ENCODE results near the gene BOLA2. TPM values are rescaled to one million over a fixed set of nuclear protein-coding genes. Genes with fewer than 3 reads are reported as not detected.
"Not testable (repeated sequence)": the region's sequence is repeated elsewhere in the genome, so short reads cannot be mapped to it uniquely, and the experiment has no call there.

The BOLA2 gene
- 7.0 to 7.8 TPM (median 7.4 TPM) in 3 replicates for total RNA-seq

- H3K9me3 Mint-ChIP-seq; H3K4me1 Mint-ChIP-seq; H3K27me3 Mint-ChIP-seq (ENCODE audit: low read depth); H3K36me3 Mint-ChIP-seq; DNase-seq (ENCODE audit: low spot score in 2 of 2, unreplicated experiment in 2 of 2); H3K4me3 Mint-ChIP-seq; H3K27ac Mint-ChIP-seq: not testable (repeated sequence)
Observed at GRCh38 chr16:29454269-29454668, at the start of gene BOLA2, which contains the start of gene SLX1B. TSS of gene BOLA2 (minus strand) at chr16:29454351. CDS start at chr16:29454253, 98 bp downstream. TSS of gene SLX1B (plus strand) at chr16:29454533.

GRCh38 chr16:29482276-29482675, 28.1 kb upstream of the BOLA2 start:
- H3K36me3 Mint-ChIP-seq; H3K4me3 Mint-ChIP-seq; H3K27me3 Mint-ChIP-seq (ENCODE audit: low read depth); H3K4me1 Mint-ChIP-seq; H3K27ac Mint-ChIP-seq; H3K9me3 Mint-ChIP-seq: not testable (repeated sequence)
- peak; percentile 16 to 35 for DNase-seq (ENCODE audit: low spot score in 2 of 2, unreplicated experiment in 2 of 2)

- H3K4me1 Mint-ChIP-seq; H3K4me3 Mint-ChIP-seq; H3K27me3 Mint-ChIP-seq (ENCODE audit: low read depth); H3K27ac Mint-ChIP-seq; H3K36me3 Mint-ChIP-seq; H3K9me3 Mint-ChIP-seq; DNase-seq (ENCODE audit: low spot score in 2 of 2, unreplicated experiment in 2 of 2): not testable (repeated sequence)
Observed at GRCh38 chr16:29472065-29472464, 17.9 kb upstream of the BOLA2 start.

- H3K4me1 Mint-ChIP-seq; H3K4me3 Mint-ChIP-seq; H3K27ac Mint-ChIP-seq; H3K36me3 Mint-ChIP-seq; H3K27me3 Mint-ChIP-seq (ENCODE audit: low read depth); H3K9me3 Mint-ChIP-seq: not testable (repeated sequence)
- DNase-seq (ENCODE audit: low spot score in 2 of 2, unreplicated experiment in 2 of 2): peak; percentile 17 to 65
Observed at GRCh38 chr16:29469660-29470059, 15.5 kb upstream of the BOLA2 start.

- not testable (repeated sequence) for H3K27me3 Mint-ChIP-seq (ENCODE audit: low read depth); DNase-seq (ENCODE audit: low spot score in 2 of 2, unreplicated experiment in 2 of 2); H3K4me3 Mint-ChIP-seq; H3K4me1 Mint-ChIP-seq; H3K27ac Mint-ChIP-seq; H3K9me3 Mint-ChIP-seq; H3K36me3 Mint-ChIP-seq
Observed at GRCh38 chr16:29467654-29468366, 13.7 kb upstream of the BOLA2 start.

DNA sequence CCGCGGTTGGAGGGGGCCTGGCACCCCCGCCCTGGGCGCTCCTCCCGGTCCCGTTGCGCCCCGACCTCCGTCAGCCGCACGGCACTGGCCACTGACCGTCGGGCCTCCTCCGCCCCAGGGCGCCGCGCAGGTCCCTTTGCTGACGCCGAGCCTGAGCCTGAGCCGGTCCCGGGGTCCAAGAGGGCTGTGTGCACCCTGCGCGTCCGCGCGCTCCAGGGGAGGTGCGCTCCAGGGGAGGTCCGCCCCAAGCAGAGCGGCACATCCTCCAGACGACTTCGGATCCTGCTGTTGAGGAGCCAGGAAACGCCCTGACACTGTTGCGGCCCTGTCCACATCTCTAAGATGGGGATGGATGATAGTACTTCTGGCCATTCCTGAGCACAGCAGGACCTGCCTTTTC, 12.8 kb upstream of the BOLA2 start:
- H3K4me1 Mint-ChIP-seq; DNase-seq (ENCODE audit: low spot score in 2 of 2, unreplicated experiment in 2 of 2); H3K36me3 Mint-ChIP-seq; H3K27ac Mint-ChIP-seq; H3K27me3 Mint-ChIP-seq (ENCODE audit: low read depth); H3K9me3 Mint-ChIP-seq; H3K4me3 Mint-ChIP-seq: not testable (repeated sequence)

DNA sequence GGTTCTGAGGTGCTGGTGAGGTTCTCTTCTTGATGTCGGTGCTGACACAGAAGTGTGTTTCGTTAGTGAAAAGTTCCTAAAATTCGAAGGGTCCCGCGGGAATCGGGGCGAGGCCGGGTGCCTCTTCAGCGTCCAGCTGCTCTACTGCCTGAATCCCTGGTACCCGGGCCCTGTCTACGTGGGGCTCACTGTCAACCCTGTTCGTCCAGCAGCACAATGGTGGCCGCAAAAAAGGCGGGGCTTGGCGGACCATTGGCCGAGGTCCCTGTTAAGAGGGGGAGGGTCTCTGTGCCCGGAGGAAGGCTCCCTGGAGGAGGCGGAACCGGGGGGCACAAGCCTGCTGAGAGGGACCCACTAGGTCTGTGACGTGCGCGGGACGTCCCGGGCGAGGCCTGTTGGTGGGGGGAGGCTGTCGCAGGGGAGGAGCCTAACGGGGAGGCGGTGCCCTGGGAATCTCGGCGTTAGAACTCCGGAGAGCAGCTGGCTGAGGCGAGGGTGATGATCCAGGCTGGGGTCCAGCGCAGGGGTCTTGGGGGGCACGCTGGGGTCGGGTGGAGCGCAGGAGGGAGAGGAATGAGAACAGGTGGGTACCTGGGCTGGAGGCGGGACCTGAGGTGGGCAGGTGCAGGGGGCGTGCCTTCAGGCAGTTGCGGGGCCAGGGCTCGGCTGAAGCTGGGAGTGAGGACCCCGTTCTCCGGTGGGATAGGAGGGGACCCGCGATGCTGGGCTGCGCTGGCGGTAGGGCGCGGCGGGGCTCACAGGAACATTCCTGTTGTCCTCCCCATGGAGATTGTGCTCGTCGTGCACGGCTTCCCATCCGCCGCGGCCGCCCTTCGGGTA, 12.1 kb upstream of the BOLA2 start:
- H3K27me3 Mint-ChIP-seq (ENCODE audit: low read depth); DNase-seq (ENCODE audit: low spot score in 2 of 2, unreplicated experiment in 2 of 2); H3K27ac Mint-ChIP-seq; H3K9me3 Mint-ChIP-seq; H3K36me3 Mint-ChIP-seq; H3K4me3 Mint-ChIP-seq; H3K4me1 Mint-ChIP-seq: not testable (repeated sequence)

- not testable (repeated sequence) for H3K4me1 Mint-ChIP-seq; DNase-seq (ENCODE audit: low spot score in 2 of 2, unreplicated experiment in 2 of 2); H3K36me3 Mint-ChIP-seq; H3K4me3 Mint-ChIP-seq; H3K27ac Mint-ChIP-seq; H3K27me3 Mint-ChIP-seq (ENCODE audit: low read depth); H3K9me3 Mint-ChIP-seq
Observed at GRCh38 chr16:29460647-29461030, 6.5 kb upstream of the BOLA2 start.

GRCh38 chr16:29459706-29460646, 5.8 kb upstream of the BOLA2 start, which contains the start of gene SULT1A4:
TSS of gene SULT1A4 (plus strand) at chr16:29459913. CDS start at chr16:29461386, 1,473 bp downstream.
- H3K36me3 Mint-ChIP-seq; H3K9me3 Mint-ChIP-seq; H3K4me1 Mint-ChIP-seq; DNase-seq (ENCODE audit: low spot score in 2 of 2, unreplicated experiment in 2 of 2); H3K27ac Mint-ChIP-seq; H3K4me3 Mint-ChIP-seq; H3K27me3 Mint-ChIP-seq (ENCODE audit: low read depth): not testable (repeated sequence)

GRCh38 chr16:29457660-29458059, 3.5 kb upstream of the BOLA2 start:
- H3K4me1 Mint-ChIP-seq; H3K4me3 Mint-ChIP-seq; H3K36me3 Mint-ChIP-seq; DNase-seq (ENCODE audit: low spot score in 2 of 2, unreplicated experiment in 2 of 2); H3K27me3 Mint-ChIP-seq (ENCODE audit: low read depth); H3K9me3 Mint-ChIP-seq; H3K27ac Mint-ChIP-seq: not testable (repeated sequence)

DNA sequence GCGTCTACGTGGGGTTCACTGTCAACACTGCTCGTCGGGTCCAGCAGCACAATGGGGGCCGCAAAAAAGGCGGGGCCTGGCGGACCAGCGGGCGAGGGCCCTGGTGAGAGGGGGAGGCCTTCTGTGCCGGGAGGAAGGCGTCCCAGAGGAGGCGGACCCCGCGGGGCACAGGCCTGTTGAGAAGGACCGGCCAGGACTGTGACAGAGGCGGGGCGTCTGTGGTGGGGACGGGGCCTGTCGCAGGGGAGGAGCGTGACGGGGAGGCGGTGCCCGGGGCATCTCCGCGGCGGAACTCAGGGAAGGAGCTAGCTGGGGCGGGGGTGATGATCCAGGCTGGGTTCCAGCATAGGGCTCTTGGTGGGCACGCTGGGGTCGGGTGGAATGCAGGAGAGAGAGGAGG, 677 bp upstream of the BOLA2 start:
- not testable (repeated sequence) for H3K36me3 Mint-ChIP-seq; H3K4me3 Mint-ChIP-seq; DNase-seq (ENCODE audit: low spot score in 2 of 2, unreplicated experiment in 2 of 2); H3K4me1 Mint-ChIP-seq; H3K27me3 Mint-ChIP-seq (ENCODE audit: low read depth); H3K27ac Mint-ChIP-seq; H3K9me3 Mint-ChIP-seq

DNA sequence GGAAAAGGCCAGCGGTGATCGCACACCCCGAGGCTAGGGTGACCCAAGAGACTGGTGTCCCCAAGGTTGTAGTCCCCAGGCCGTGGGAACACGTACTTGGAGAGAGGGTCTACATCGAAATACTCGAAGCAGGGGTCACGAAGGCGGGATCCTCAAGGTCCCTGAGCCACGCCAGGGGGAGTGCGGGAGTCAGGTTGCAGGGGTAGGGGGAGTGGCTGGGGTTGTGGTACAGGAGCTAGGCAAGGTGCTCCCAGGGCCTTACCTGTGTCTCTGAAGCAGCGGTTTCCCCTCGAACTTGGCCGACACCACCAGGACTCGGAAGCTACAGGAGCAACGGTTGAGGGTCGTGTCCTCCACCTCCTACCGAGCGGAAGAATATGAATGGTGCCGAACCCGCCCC, 397 bp downstream of the BOLA2 start:
- not testable (repeated sequence) for H3K36me3 Mint-ChIP-seq; H3K27me3 Mint-ChIP-seq (ENCODE audit: low read depth); H3K9me3 Mint-ChIP-seq; H3K4me3 Mint-ChIP-seq; H3K27ac Mint-ChIP-seq; H3K4me1 Mint-ChIP-seq; DNase-seq (ENCODE audit: low spot score in 2 of 2, unreplicated experiment in 2 of 2)

DNA sequence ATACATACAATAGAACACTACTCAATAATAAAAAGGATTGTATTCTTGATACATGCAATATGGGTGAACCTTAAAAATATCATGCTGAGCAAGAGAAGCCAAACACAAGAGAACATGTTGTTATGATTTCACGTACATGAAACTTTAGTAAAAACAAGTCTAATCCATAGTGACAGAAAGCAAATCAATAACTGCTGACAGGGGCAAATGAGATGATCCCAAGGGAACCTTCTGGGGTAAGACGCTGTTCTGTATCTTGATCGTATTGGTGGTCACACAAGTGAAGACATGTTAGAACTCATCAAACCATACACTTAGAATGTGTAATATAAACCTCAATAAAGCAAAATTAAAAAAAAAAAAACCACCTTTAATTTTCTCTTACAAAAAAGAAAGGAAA, 28.8 kb downstream of the BOLA2 start:
- H3K4me3 Mint-ChIP-seq; DNase-seq (ENCODE audit: low spot score in 2 of 2, unreplicated experiment in 2 of 2); H3K9me3 Mint-ChIP-seq; H3K4me1 Mint-ChIP-seq; H3K36me3 Mint-ChIP-seq; H3K27ac Mint-ChIP-seq; H3K27me3 Mint-ChIP-seq (ENCODE audit: low read depth): not testable (repeated sequence)

Data from mesothelial cell of epicardium (in vitro differentiated cells).